Gastrocnemius medialis (tissue), 4 donors: ENCODE data around the gene SCARF2. TPM values are rescaled to one million over a fixed set of nuclear protein-coding genes. Genes with fewer than 3 reads are reported as not detected.
"Not testable (repeated sequence)": the region's sequence is repeated elsewhere in the genome, so short reads cannot be mapped to it uniquely, and the experiment has no call there.

Experiments
- ATAC-seq, 2 donors: fragments of 150-250 bp; one replicate each; pipeline ENCODE4 v1.9.1; 2016
- DNase-seq, 2 donors: peaks; one replicate each; pipeline ENCODE4 v3.0.0-alpha.2; 2019
- H3K27ac ChIP-seq, 4 donors: fragments of 200-600 bp; sonication (generic); 1 replicate in 1 of 4; 2 replicates in 3 of 4; pipeline ENCODE4 v1.5.1; 2016 to 2018; ENCODE audit warnings: mild to moderate bottlenecking in 2 of 4, moderate library complexity in 1 of 4
- H3K27me3 ChIP-seq, 3 donors: fragments of 200-600 bp; sonication (generic) in 2 of 3; 1 replicate in 1 of 3; 2 replicates in 2 of 3; pipeline versions ENCODE4 v1.5.1 to v1.6.0; 2016 to 2019; ENCODE audit warnings: mild to moderate bottlenecking in 1 of 3, moderate library complexity in 1 of 3
- H3K36me3 ChIP-seq, 2 donors: fragments of 200-600 bp; sonication (generic) in 1 of 2; one replicate each; pipeline ENCODE4 v1.5.1; 2017 to 2018
- H3K4me1 ChIP-seq, 2 donors: fragments of 200-600 bp; sonication (generic) in 1 of 2; one replicate each; pipeline ENCODE4 v1.5.1; 2016 to 2017; ENCODE audit warnings: mild to moderate bottlenecking in 2 of 2
- H3K4me3 ChIP-seq, 4 donors: fragments of 200-600 bp; sonication (generic) in 3 of 4; 1 replicate in 1 of 4; 2 replicates in 3 of 4; pipeline ENCODE4 v1.5.1; 2016 to 2019; ENCODE audit warnings: mild to moderate bottlenecking in 2 of 4
- H3K9me3 ChIP-seq, 3 donors: fragments of 200-600 bp; sonication (generic) in 2 of 3; 1 replicate in 1 of 3; 2 replicates in 2 of 3; pipeline ENCODE4 v1.5.1; 2016 to 2019
- CTCF ChIP-seq, 5 experiments: fragments of 450-650 bp in 3 of 5; fragments of 200-600 bp in 2 of 5; sonication (generic) in 2 of 5; IDR thresholded peaks in 4 of 5; conservative IDR thresholded peaks in 1 of 5; 1 replicate in 4 of 5; 2 replicates in 1 of 5; pipeline ENCODE4 v1.5.1; 2016 to 2019; ENCODE audit warnings: antibody characterized with exemption in 5 of 5, mild to moderate bottlenecking in 3 of 5, moderate library complexity in 3 of 5
- POLR2A ChIP-seq, 2 donors: fragments of 450-650 bp; IDR thresholded peaks; one replicate each; pipeline ENCODE4 v1.6.1; 2017; ENCODE audit warnings: antibody characterized with exemption in 2 of 2, mild to moderate bottlenecking in 2 of 2, moderate library complexity in 2 of 2
- in situ Hi-C, 4 donors: fragments of 200-750 bp; cut with MboI; loops; one replicate each; pipeline versions ENCODE4 v1.15.0 to v1.8.0; 2017; ENCODE audit warnings: low sequenced_read_pairs in 4 of 4
- intact Hi-C: fragments of 100-400 bp; cut with DNase I; formaldehyde crosslinking; loops from one replicate; pipeline ENCODE4 v1.15.1; 2023; ENCODE audit warnings: low total_unique reads
- total RNA-seq, 4 donors: library from RNA; depleted of rRNA; stranded (reverse); fragments of >200 nt; gene quantifications; one replicate each; pipeline versions ENCODE4 v1.1.0 to v1.2.3, GENCODE V29; 2016

The SCARF2 gene
- total RNA-seq, 4 donors from 2014 or later, result 1.8 to 4.0 (median 2.3) TPM

DNA sequence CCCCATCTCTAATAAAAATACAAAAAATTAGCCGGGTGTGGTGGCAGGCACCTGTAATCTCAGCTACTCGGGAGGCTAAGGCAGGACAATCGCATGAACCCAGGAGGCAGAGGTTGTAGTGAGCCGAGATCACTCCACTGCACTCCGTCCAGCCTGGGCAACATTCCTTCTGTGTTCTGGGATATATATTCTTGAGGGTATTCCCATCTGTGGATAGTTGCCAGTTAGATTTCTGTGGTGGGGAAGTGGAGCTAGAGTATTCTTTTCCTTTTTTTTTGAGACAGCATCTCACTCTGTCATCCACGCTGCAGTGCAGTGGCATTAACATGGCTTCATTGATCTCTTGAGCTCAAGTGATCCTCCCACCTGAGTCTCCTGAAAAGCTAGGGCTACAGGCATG, 52.8 kb downstream of the SCARF2 start:
- TF ChIP-seq POLR2A (IDR thresholded peaks at IDR 0.05) (no peak), CTCF (IDR thresholded peaks at IDR 0.05 in 4 of 5, conservative IDR thresholded peaks at IDR 0.05 in 1 of 5) (no peak)

DNA sequence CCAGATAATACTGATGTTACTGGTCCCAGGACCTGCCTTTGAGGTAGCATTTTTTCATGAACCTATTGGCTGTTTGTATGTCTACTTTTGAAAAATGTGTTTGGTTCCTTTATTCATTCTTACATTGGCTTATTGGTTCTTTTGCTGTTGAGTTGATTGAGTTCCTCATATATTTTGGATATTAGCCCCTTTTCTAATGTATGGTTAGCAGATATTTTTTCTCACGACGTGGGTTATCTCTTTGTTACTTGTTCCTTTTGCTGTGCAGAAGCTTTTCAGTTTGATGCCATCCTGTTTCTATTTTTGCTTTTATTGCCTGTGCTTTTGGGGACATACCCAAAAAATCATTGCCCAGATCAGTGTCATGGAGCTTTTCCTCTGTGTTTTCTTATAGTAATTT, 53.5 kb downstream of the SCARF2 start:
- DNase-seq, result no peak
- intact Hi-C loops, result no loop called here
- no peak for ATAC-seq
- in situ Hi-C loops, result no loop called here
- peaks cover 0 to 11% (median 7%) of the 10 kb centered on the region in 3 donors for H3K27me3 ChIP-seq
- TF ChIP-seq CTCF (IDR thresholded peaks at IDR 0.05 in 4 of 5, conservative IDR thresholded peaks at IDR 0.05 in 1 of 5), result no peak
- no peak for TF ChIP-seq POLR2A (IDR thresholded peaks at IDR 0.05)
- no peaks in the 10 kb centered on the region for H3K36me3 ChIP-seq
- H3K4me1 ChIP-seq, result no peaks in the 10 kb centered on the region
- no peak overlapping the region for H3K4me3 ChIP-seq
- no peak overlapping the region for H3K27ac ChIP-seq
- H3K9me3 ChIP-seq, result no peaks in the 10 kb centered on the region

More for the DNA sequence above, 52.8 kb downstream of the SCARF2 start:
- no peaks in the 10 kb centered on the region for H3K4me1 ChIP-seq
- H3K27ac ChIP-seq, result no peak overlapping the region
- no peak overlapping the region for H3K4me3 ChIP-seq
- no peak for DNase-seq
- in situ Hi-C loops, result no loop called here
- no peak for ATAC-seq
- intact Hi-C loops, result no loop called here
- H3K36me3 ChIP-seq, result no peaks in the 10 kb centered on the region
- peaks cover 0 to 11% (median 7%) of the 10 kb centered on the region in 3 donors for H3K27me3 ChIP-seq
- no peaks in the 10 kb centered on the region for H3K9me3 ChIP-seq

- H3K9me3 ChIP-seq, result no peaks in the 10 kb centered on the region
- in situ Hi-C loops (no loop called here), intact Hi-C loops (no loop called here)
- TF ChIP-seq POLR2A (IDR thresholded peaks at IDR 0.05) (no peak), CTCF (IDR thresholded peaks at IDR 0.05 in 4 of 5, conservative IDR thresholded peaks at IDR 0.05 in 1 of 5) (no peak)
- H3K36me3 ChIP-seq, result no peaks in the 10 kb centered on the region
- DNase-seq (no peak), ATAC-seq (no peak)
- peaks cover 0 to 11% (median 7%) of the 10 kb centered on the region in 3 donors for H3K27me3 ChIP-seq
- H3K4me3 ChIP-seq, result no peak overlapping the region
- H3K4me1 ChIP-seq, result no peaks in the 10 kb centered on the region
- no peak overlapping the region for H3K27ac ChIP-seq
These were observed 54.1 kb downstream of the SCARF2 start for GRCh38 chr22:20383538-20383937.

DNA sequence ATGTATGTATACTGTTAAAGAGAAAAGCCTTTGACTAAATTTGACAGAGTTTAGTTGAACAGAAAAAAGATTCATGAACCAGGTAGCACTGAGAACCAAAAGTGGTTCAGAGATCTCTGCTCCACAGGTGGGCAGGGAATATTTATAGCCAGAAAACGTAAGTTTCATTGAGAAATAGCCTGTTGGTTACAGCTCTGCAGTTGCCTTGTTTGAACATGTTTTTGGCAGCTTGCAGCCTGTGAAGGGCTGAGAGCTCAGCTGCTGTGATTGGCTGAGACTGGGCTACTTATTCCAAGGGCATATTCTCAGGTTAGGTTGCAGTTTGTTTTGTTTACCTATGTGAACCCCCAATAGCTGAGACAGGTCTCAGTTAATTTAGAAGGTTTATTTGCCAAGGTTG, 57.1 kb downstream of the SCARF2 start:
- Histone ChIP-seq H3K4me1 (no peaks in the 10 kb centered on the region), H3K4me3 (no peak overlapping the region), H3K36me3 (no peaks in the 10 kb centered on the region), H3K9me3 (no peaks in the 10 kb centered on the region), H3K27ac (no peak overlapping the region), H3K27me3 (peaks cover 0 to 7% (median 3%) of the 10 kb centered on the region in 3 donors)
- in situ Hi-C loops (no loop called here), intact Hi-C loops (no loop called here)
- ATAC-seq (no peak), DNase-seq (no peak)
- TF ChIP-seq POLR2A (IDR thresholded peaks at IDR 0.05) (no peak), CTCF (IDR thresholded peaks at IDR 0.05 in 4 of 5, conservative IDR thresholded peaks at IDR 0.05 in 1 of 5) (no peak)

DNA sequence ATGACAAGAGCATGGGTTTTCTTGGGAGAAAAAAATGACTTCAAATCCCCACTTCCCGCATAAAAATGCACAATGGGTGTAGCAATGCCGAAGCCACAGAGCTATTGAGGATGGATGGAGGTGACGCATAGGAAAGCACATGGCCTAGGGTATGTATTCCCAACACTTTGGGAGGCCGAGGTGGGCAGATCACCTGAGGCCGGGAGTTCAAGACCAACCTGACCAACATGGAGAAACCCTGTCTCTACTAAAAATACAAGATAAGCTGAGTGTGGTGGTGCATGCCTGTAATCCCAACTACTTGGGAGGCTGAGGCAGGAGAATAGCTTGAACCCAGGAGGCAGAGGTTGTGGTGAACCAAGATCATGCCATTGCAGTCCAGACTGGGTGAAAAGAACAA, 58.9 kb downstream of the SCARF2 start:
- ATAC-seq, H3K27ac ChIP-seq, H3K4me1 ChIP-seq, H3K27me3 ChIP-seq, H3K4me3 ChIP-seq, in situ Hi-C loops, DNase-seq, H3K9me3 ChIP-seq, intact Hi-C loops, H3K36me3 ChIP-seq: not testable (repeated sequence)
